Natural killer cell treated with Interleukin-12 subunit alpha and Interleukin-12 subunit beta and Interleukin-15 and Interleukin-18, amount 100 ng/mL, for 72 hours (primary cell): ENCODE results near the gene ULBP2. TPM values are rescaled to one million over a fixed set of nuclear protein-coding genes. Genes with fewer than 3 reads are reported as not detected.

Source experiments
- ATAC-seq, 2 donors: fragments of 150-1000 bp; cut with Tn5 transposase in 1 of 2; sonication (Bioruptor Pico), chemical (Tn5 transposase) in 1 of 2; 2 replicates each; pipeline ENCODE4 v1.10.0; 2021
- DNase-seq: peaks from one replicate; pipeline ENCODE4 v3.0.0; 2022; ENCODE audit warnings: low spot score
- H3K27ac Mint-ChIP-seq, 2 donors: 1 replicate in 1 of 2; 2 replicates in 1 of 2; pipeline ENCODE4 v1.8.0; 2022; ENCODE audit warnings: mixed read lengths in 2 of 2, mild to moderate bottlenecking in 1 of 2, moderate library complexity in 1 of 2
- H3K27me3 Mint-ChIP-seq, 2 donors: 1 replicate in 1 of 2; 2 replicates in 1 of 2; pipeline ENCODE4 v1.8.0; 2022; ENCODE audit warnings: mixed read lengths in 2 of 2
- H3K36me3 Mint-ChIP-seq: one replicate; pipeline ENCODE4 v1.8.0; 2022; ENCODE audit warnings: mixed read lengths
- H3K4me1 Mint-ChIP-seq, 2 donors: 1 replicate in 1 of 2; 2 replicates in 1 of 2; pipeline ENCODE4 v1.8.0; 2022; ENCODE audit warnings: low read depth in 2 of 2, mixed read lengths in 2 of 2, mild to moderate bottlenecking in 1 of 2
- H3K4me3 Mint-ChIP-seq: one replicate; pipeline ENCODE4 v1.8.0; 2022; ENCODE audit warnings: mixed read lengths
- H3K9me3 Mint-ChIP-seq: 2 replicates; pipeline ENCODE4 v1.8.0; 2022; ENCODE audit warnings: mixed read lengths
- total RNA-seq, 2 donors: library from RNA; stranded (reverse); gene quantifications; one replicate each; pipeline ENCODE4 v1.2.3, GENCODE V29; 2022

ULBP2 gene
- 1 to 10 TPM in 1 of 2 donors, under 1 TPM in 1; 0.98 to 4.0 TPM for total RNA-seq

- H3K36me3 Mint-ChIP-seq, result no peaks in the 10 kb centered on the region
- peak within 1 kb of the TSS in 1 of 2 donors; percentile 80 for H3K27ac Mint-ChIP-seq
- DNase-seq (peak; percentile 92), ATAC-seq (peak; percentile 94 to 96)
- no peaks in the 10 kb centered on the region for H3K9me3 Mint-ChIP-seq
- H3K27me3 Mint-ChIP-seq, result peaks cover 29 to 33% of the 10 kb centered on the region in 2 donors
- H3K4me3 Mint-ChIP-seq, result peak within 1 kb of the TSS; percentile 90
- peaks cover 13 to 20% of the 10 kb centered on the region in 2 donors for H3K4me1 Mint-ChIP-seq
These were observed at the start of gene ULBP2 for GRCh38 chr6:149941583-149942460. Gene ULBP2 (plus strand): TSS chr6:149942014. CDS start chr6:149942073, 59 bp downstream.

DNA sequence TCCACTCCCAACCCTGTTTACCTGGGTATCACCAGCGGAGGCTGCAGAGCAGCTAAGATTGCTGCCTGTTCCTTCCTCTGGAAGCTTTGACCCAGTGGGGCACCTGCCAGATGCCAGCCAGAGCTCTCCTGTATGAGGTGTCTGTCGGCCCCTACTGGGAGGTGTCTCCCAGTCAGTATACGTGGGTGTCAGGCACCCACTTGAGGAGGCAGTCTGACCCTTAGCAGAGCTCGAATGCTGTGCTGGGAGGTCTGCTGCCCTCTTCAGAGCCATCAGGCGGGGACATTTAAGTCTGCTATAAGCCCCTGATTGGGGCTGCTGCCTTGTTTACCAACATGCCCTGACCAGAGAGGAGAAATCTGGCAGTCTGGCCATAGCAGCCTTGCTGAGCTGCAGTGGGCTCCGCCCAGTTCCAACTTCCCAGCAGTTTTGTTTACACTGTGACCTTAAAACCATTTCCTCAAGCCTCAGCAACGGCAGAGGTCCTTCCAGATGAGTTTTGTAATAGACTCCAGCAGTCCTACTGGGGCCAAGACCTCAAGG lies 46.7 kb upstream of the ULBP2 start:
- no peak for DNase-seq
- no peaks in the 10 kb centered on the region for H3K36me3 Mint-ChIP-seq
- no peak for ATAC-seq
- no peak overlapping the region for H3K27ac Mint-ChIP-seq
- no peaks in the 10 kb centered on the region for H3K9me3 Mint-ChIP-seq
- H3K27me3 Mint-ChIP-seq, result peaks cover 16 to 25% of the 10 kb centered on the region in 2 donors
- peaks cover 0 to 5% of the 10 kb centered on the region in 2 donors for H3K4me1 Mint-ChIP-seq
- H3K4me3 Mint-ChIP-seq, result no peak overlapping the region

DNA sequence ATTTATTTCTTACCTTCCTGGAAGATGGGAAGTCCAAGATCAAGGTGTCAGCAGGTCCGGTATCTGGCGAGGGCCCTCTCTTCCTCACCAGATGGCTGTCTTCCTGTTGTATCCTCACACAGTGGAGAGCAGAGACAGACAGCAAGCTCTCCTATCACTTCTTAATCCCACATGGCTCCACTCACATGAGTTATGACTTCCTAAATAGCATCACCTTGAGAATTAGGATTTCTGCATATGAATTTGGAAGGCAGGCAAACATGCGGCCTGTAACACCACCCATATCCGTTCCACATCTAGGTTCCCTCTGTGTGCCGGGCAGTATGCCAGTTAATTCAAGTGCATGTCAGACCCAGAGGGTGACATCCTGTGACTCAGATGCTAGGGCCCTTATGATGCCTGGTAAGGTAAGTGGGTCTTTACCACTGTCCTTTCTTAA lies 46.0 kb upstream of the ULBP2 start:
- Mint-ChIP-seq H3K4me3 (no peak overlapping the region), H3K9me3 (no peaks in the 10 kb centered on the region), H3K4me1 (peaks cover 0 to 5% of the 10 kb centered on the region in 2 donors), H3K36me3 (no peaks in the 10 kb centered on the region), H3K27ac (no peak overlapping the region), H3K27me3 (peaks cover 16 to 25% of the 10 kb centered on the region in 2 donors)
- DNase-seq (no peak), ATAC-seq (peak; percentile 36 to 59)

DNA sequence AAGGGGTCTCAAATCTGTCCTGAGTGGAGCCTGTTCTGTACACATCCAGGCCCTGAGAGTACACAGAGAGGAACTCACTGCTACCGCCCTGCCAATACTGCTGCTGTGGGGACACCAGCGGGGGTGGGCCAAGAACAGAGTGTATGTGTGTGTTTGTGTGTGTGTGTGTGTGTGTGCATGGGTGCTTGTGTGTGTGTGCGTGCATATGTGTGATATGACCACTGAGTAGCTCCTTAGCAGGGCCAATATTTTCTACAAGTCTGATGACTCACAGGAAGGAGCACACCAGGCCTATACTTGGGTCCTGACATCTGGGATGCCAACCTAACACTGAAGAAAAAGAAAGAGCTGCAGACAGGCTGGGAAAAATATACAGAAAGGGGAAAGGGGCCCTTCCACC lies 45.3 kb upstream of the ULBP2 start:
- ATAC-seq, result peak in 1 of 2 donors; percentile 49
- Mint-ChIP-seq H3K36me3 (no peaks in the 10 kb centered on the region), H3K27ac (no peak overlapping the region), H3K9me3 (no peaks in the 10 kb centered on the region), H3K27me3 (peaks cover 16 to 20% of the 10 kb centered on the region in 2 donors), H3K4me1 (peaks cover 0 to 5% of the 10 kb centered on the region in 2 donors), H3K4me3 (no peak overlapping the region)
- DNase-seq, result no peak

GRCh38 chr6:149897015-149897697 lies 44.7 kb upstream of the ULBP2 start:
- Mint-ChIP-seq H3K27me3 (peaks cover 13 to 18% of the 10 kb centered on the region in 2 donors), H3K36me3 (no peaks in the 10 kb centered on the region), H3K4me3 (peak overlapping the region; percentile 18), H3K4me1 (peaks cover 0 to 5% of the 10 kb centered on the region in 2 donors), H3K27ac (no peak overlapping the region), H3K9me3 (no peaks in the 10 kb centered on the region)
- no peak for ATAC-seq
- no peak for DNase-seq

DNA sequence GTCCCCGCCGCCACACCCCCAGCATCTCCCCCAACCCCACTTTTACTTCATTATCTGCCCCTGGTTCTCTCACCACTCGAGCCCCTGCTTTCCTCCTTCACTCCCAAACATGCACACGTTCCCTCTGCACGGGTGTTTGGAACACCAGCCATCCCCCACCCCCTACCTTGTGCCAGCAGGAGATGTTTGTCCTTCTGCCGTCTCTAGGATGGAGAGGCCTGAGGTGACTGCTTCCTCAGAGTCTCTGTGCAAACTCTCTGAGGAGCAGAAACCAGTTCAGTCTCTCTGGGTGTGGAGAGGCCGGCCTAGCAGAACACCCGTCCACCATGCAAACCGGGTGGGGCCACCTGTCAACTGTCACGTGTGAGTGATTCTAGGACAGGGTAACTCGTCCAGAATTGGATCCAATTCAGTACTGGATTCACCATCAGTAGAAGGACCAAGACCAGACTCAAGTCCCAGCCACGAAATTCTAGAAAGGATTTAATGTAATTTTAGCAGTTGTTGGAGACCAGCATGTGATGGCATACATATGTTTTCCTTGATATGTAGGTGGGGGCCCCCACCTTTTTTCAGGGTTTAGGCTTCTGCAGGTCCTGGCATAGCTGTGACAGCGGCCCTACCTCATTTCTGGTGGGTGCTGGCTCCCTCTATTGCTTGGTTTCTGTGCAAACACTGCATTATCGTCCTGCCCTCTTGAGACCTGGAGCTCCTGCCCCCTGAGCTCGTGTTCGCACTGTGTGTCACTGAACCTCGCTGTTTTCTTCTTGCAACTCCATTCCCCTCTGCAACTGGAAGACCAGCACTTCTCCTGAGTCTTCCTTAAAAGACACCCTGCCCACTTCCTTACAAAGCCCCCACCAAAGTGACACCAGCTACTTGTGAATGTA lies 43.7 kb upstream of the ULBP2 start, which contains the start of gene RAET1E:
RAET1E (minus strand) TSS at position 259 of the 890 bp plus-strand sequence. CDS start 7,212 bp downstream, outside the sequence.
- Mint-ChIP-seq H3K36me3 (no peaks in the 10 kb centered on the region), H3K4me3 (peak within 1 kb of the TSS; percentile 18), H3K27ac (no peak within 1 kb of the TSS), H3K4me1 (peaks cover 0 to 5% of the 10 kb centered on the region in 2 donors), H3K9me3 (no peaks in the 10 kb centered on the region), H3K27me3 (peaks cover 12 to 13% of the 10 kb centered on the region in 2 donors)
- ATAC-seq, result no peak
- no peak for DNase-seq

DNA sequence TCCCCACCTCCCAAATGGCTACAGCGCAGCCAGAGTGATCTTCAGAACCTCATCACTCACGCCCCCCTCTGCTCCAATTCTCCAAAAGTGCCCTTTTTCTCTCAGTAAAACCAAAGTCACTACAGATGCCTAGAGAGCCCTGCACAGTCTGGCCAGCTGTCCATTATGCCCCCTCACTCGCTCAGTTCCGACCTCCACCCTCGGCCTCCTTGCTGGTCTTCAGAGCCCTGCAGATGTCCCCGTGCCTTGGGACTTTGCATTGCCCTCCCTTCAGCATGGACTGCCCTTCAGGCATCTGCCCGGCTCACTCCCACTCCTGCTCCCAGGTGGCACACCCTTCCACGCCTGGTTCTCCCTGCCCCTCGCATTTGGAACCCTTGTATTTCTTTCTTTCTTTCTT lies 42.8 kb upstream of the ULBP2 start:
- Mint-ChIP-seq H3K4me3 (no peak overlapping the region), H3K27me3 (peaks cover 6 to 13% of the 10 kb centered on the region in 2 donors), H3K9me3 (no peaks in the 10 kb centered on the region), H3K36me3 (no peaks in the 10 kb centered on the region), H3K27ac (no peak overlapping the region), H3K4me1 (peaks cover 0 to 5% of the 10 kb centered on the region in 2 donors)
- DNase-seq (no peak), ATAC-seq (no peak)

- Mint-ChIP-seq H3K4me1 (peaks cover 0 to 5% of the 10 kb centered on the region in 2 donors), H3K27me3 (peaks cover 4 to 9% of the 10 kb centered on the region in 2 donors), H3K4me3 (no peak overlapping the region), H3K9me3 (no peaks in the 10 kb centered on the region), H3K27ac (no peak overlapping the region), H3K36me3 (no peaks in the 10 kb centered on the region)
- ATAC-seq, result no peak
- DNase-seq, result no peak
These were observed 42.3 kb upstream of the ULBP2 start for GRCh38 chr6:149899486-149899885.

GRCh38 chr6:149899926-149900619 lies 41.7 kb upstream of the ULBP2 start:
- H3K4me1 Mint-ChIP-seq, result peaks cover 0 to 5% of the 10 kb centered on the region in 2 donors
- H3K36me3 Mint-ChIP-seq, result no peaks in the 10 kb centered on the region

GRCh38 chr6:149900620-149901443 lies 41.0 kb upstream of the ULBP2 start:
- Mint-ChIP-seq H3K36me3 (no peaks in the 10 kb centered on the region), H3K4me3 (no peak overlapping the region), H3K9me3 (no peaks in the 10 kb centered on the region), H3K27me3 (peaks cover 2 to 6% of the 10 kb centered on the region in 2 donors), H3K4me1 (peaks cover 0 to 5% of the 10 kb centered on the region in 2 donors), H3K27ac (no peak overlapping the region)
- DNase-seq (no peak), ATAC-seq (no peak)

More at GRCh38 chr6:149899926-149900619, 41.7 kb upstream of the ULBP2 start:
- ATAC-seq (no peak), DNase-seq (no peak)
- H3K27me3 Mint-ChIP-seq, result peaks cover 2 to 6% of the 10 kb centered on the region in 2 donors
- no peak overlapping the region for H3K27ac Mint-ChIP-seq
- H3K9me3 Mint-ChIP-seq, result no peaks in the 10 kb centered on the region
- no peak overlapping the region for H3K4me3 Mint-ChIP-seq

GRCh38 chr6:149901444-149902140 lies 40.2 kb upstream of the ULBP2 start:
- ATAC-seq (no peak), DNase-seq (no peak)
- peaks cover 2 to 6% of the 10 kb centered on the region in 2 donors for H3K27me3 Mint-ChIP-seq
- H3K4me1 Mint-ChIP-seq, result peaks cover 0 to 2% of the 10 kb centered on the region in 2 donors
- H3K9me3 Mint-ChIP-seq, result no peaks in the 10 kb centered on the region
- H3K36me3 Mint-ChIP-seq, result no peaks in the 10 kb centered on the region
- no peak overlapping the region for H3K4me3 Mint-ChIP-seq
- no peak overlapping the region for H3K27ac Mint-ChIP-seq
